Measurements from ENCODE around the gene MGMT.

The MGMT gene

GRCh38 chr10:129497013-129497412 is 30.0 kb downstream of the MGMT start:
- DNase-seq: no peak

GRCh38 chr10:129498680-129499079 is 31.6 kb downstream of the MGMT start:
- DNase-seq: no peak

GRCh38 chr10:129500617-129501339 is 33.7 kb downstream of the MGMT start:
- DNase-seq: no peak

- DNase-seq: no peak
Measured at GRCh38 chr10:129501652-129502436, 34.8 kb downstream of the MGMT start.

- no peak for DNase-seq
Measured at GRCh38 chr10:129502448-129502847, 35.4 kb downstream of the MGMT start.

GRCh38 chr10:129505500-129506075 is 38.5 kb downstream of the MGMT start:
- no peak for DNase-seq

GRCh38 chr10:129506101-129506797 is 39.2 kb downstream of the MGMT start:
- no peak for DNase-seq

GRCh38 chr10:129507216-129507889 is 40.3 kb downstream of the MGMT start:
- DNase-seq: no peak

GRCh38 chr10:129509155-129509554 is 42.1 kb downstream of the MGMT start:
- DNase-seq: no peak

GRCh38 chr10:129509835-129510234 is 42.8 kb downstream of the MGMT start:
- no peak for DNase-seq

GRCh38 chr10:129511086-129511485 is 44.0 kb downstream of the MGMT start:
- DNase-seq: no peak

GRCh38 chr10:129511758-129512157 is 44.7 kb downstream of the MGMT start:
- DNase-seq: no peak

GRCh38 chr10:129513312-129513711 is 46.3 kb downstream of the MGMT start:
- DNase-seq: no peak

- no peak for DNase-seq
Measured at GRCh38 chr10:129514568-129515451, 47.8 kb downstream of the MGMT start.

- no peak for DNase-seq
Measured at GRCh38 chr10:129516846-129517679, 50.0 kb downstream of the MGMT start.

- no peak for DNase-seq
Measured at GRCh38 chr10:129517680-129518057, 50.6 kb downstream of the MGMT start.

GRCh38 chr10:129518793-129519192 is 51.8 kb downstream of the MGMT start:
- no peak for DNase-seq

GRCh38 chr10:129520440-129521080 is 53.5 kb downstream of the MGMT start:
- no peak for DNase-seq

GRCh38 chr10:129521161-129522025 is 54.4 kb downstream of the MGMT start:
- no peak for DNase-seq

Measured in activated CD8-positive, alpha-beta memory T cell treated with anti-CD3 and anti-CD28 coated beads, Interleukin-2, amount 50 U/mL, for 48 hours (primary cell).